DOHH2 (cell line): Measurements from ENCODE around the gene TAT.
"Not testable (repeated sequence)": the region's sequence is repeated elsewhere in the genome, so short reads cannot be mapped to it uniquely, and the experiment has no call there.

Experiments used
- H3F3A ChIP-seq: fragments of 200-600 bp; sonication (generic), shearing (Covaris generic); 2 replicates; pipeline ENCODE4 v1.6.0; 2016; ENCODE audit warnings: antibody characterized with exemption, mild to moderate bottlenecking; ENCODE audit not compliant: control insufficient read depth, insufficient read depth
- H3K27ac ChIP-seq: fragments of 200-600 bp; sonication (generic); 2 replicates; pipeline ENCODE4 v1.5.1; 2014; ENCODE audit warnings: low read depth, mild to moderate bottlenecking, low read length, moderate library complexity
- H3K27me3 ChIP-seq: fragments of 200-600 bp; sonication (generic); 2 replicates; pipeline ENCODE4 v1.6.1; 2014; ENCODE audit warnings: mild to moderate bottlenecking, low read length, mixed read lengths; ENCODE audit not compliant: control insufficient read depth
- H3K36me3 ChIP-seq: fragments of 200-600 bp; sonication (generic); 2 replicates; pipeline ENCODE4 v1.6.1; 2014; ENCODE audit warnings: mild to moderate bottlenecking, low read length, moderate library complexity, mixed read lengths; ENCODE audit not compliant: control insufficient read depth
- H3K4me1 ChIP-seq: fragments of 200-600 bp; sonication (generic); 2 replicates; pipeline ENCODE4 v1.6.1; 2014; ENCODE audit warnings: mild to moderate bottlenecking, low read length, mixed read lengths; ENCODE audit not compliant: control insufficient read depth
- H3K4me2 ChIP-seq: fragments of 200-600 bp; sonication (generic); 2 replicates; pipeline ENCODE4 v1.6.0; 2014; ENCODE audit warnings: mild to moderate bottlenecking, low read length, moderate library complexity
- H3K4me3 ChIP-seq: fragments of 200-600 bp; sonication (generic); 2 replicates; pipeline ENCODE4 v1.5.1; 2014; ENCODE audit warnings: mild to moderate bottlenecking, low read length, mixed read lengths
- H3K79me2 ChIP-seq: fragments of 200-600 bp; sonication (generic); 2 replicates; pipeline ENCODE4 v1.6.1; 2014; ENCODE audit warnings: mild to moderate bottlenecking, low read length, mixed read lengths; ENCODE audit not compliant: control insufficient read depth
- H3K9me2 ChIP-seq: fragments of 200-600 bp; sonication (generic); replicated peaks from 2 replicates; pipeline ENCODE4 v1.6.1; 2014; ENCODE audit warnings: mild to moderate bottlenecking, low read length, mixed read lengths; ENCODE audit not compliant: control insufficient read depth
- H3K9me3 ChIP-seq: fragments of 200-600 bp; sonication (generic); 2 replicates; pipeline ENCODE4 v1.6.1; 2014; ENCODE audit warnings: antibody characterized with exemption, low read length, mixed read lengths; ENCODE audit not compliant: control insufficient read depth, insufficient read depth
- H4K20me1 ChIP-seq: fragments of 200-600 bp; sonication (generic); 2 replicates; pipeline ENCODE4 v1.6.0; 2014; ENCODE audit warnings: low read depth, mild to moderate bottlenecking, antibody characterized with exemption, low read length, moderate library complexity; ENCODE audit not compliant: control insufficient read depth, insufficient read depth
- EZH2phosphoT487 ChIP-seq: fragments of 200-600 bp; sonication (generic); IDR thresholded peaks from 2 replicates; pipeline ENCODE4 v1.6.1; 2017; ENCODE audit warnings: borderline replicate concordance, mild to moderate bottlenecking, antibody characterized with exemption, low read length, moderate library complexity, mixed read lengths
- TF ChIP-seq, protein P1 (sequence below): fragments of 200-600 bp; sonication (generic); IDR thresholded peaks from one replicate; pipeline ENCODE4 v1.5.1; 2014; ENCODE audit warnings: antibody characterized with exemption, mild to moderate bottlenecking, low read depth, low read length; ENCODE audit not compliant: poor library complexity, severe bottlenecking

Gene TAT

DNA sequence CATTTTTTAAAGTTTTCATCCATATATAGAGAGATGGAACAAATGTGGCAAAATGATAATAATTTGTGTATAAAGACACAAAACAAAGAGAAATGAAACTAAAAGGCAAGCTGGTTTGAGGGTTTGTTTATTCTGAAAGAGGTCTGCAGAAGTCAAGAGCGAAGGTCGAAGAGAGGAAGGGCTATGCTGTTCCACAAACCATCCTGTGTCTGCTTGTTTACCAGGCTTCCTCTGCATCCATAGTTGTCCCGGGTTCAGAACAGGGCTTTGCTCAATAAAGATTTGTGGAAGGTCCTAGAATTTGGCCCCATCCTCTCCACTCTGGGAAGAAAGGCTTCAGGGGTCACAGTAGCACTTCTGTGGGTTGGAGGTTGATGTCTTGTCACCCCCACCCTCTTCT, 46.7 kb upstream of the TAT start:
- no peaks in the 10 kb centered on the region for H3K9me2 ChIP-seq
- no peak overlapping the region for H3K4me2 ChIP-seq
- H3K79me2 ChIP-seq: no peaks in the 10 kb centered on the region
- no peaks in the 10 kb centered on the region for H3F3A ChIP-seq
- H3K36me3 ChIP-seq: no peaks in the 10 kb centered on the region
- H3K27me3 ChIP-seq: peaks cover 29% of the 10 kb centered on the region
- H4K20me1 ChIP-seq: no peaks in the 10 kb centered on the region
- no peak overlapping the region for H3K4me3 ChIP-seq
- TF ChIP-seq, protein P1, sequence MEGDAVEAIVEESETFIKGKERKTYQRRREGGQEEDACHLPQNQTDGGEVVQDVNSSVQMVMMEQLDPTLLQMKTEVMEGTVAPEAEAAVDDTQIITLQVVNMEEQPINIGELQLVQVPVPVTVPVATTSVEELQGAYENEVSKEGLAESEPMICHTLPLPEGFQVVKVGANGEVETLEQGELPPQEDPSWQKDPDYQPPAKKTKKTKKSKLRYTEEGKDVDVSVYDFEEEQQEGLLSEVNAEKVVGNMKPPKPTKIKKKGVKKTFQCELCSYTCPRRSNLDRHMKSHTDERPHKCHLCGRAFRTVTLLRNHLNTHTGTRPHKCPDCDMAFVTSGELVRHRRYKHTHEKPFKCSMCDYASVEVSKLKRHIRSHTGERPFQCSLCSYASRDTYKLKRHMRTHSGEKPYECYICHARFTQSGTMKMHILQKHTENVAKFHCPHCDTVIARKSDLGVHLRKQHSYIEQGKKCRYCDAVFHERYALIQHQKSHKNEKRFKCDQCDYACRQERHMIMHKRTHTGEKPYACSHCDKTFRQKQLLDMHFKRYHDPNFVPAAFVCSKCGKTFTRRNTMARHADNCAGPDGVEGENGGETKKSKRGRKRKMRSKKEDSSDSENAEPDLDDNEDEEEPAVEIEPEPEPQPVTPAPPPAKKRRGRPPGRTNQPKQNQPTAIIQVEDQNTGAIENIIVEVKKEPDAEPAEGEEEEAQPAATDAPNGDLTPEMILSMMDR: no peak
- no peak for TF ChIP-seq EZH2phosphoT487
- H3K9me3 ChIP-seq: no peaks in the 10 kb centered on the region
- H3K4me1 ChIP-seq: 0 out of 2 replicates have a peak, but pooled peaks cover 3% of the 10 kb centered on the region
- no peak overlapping the region for H3K27ac ChIP-seq

GRCh38 chr16:71622088-71622487, 45.2 kb upstream of the TAT start:
- Histone ChIP-seq H3K9me2 (no peaks in the 10 kb centered on the region), H3K27ac (no peak overlapping the region), H3K27me3 (peaks cover 34% of the 10 kb centered on the region), H4K20me1 (no peaks in the 10 kb centered on the region), H3F3A (no peaks in the 10 kb centered on the region), H3K9me3 (no peaks in the 10 kb centered on the region), H3K4me1 (0 out of 2 replicates have a peak, but pooled peaks cover 3% of the 10 kb centered on the region), H3K36me3 (no peaks in the 10 kb centered on the region), H3K79me2 (no peaks in the 10 kb centered on the region), H3K4me2 (no peak overlapping the region), H3K4me3 (no peak overlapping the region)
- TF ChIP-seq, protein P1: no peak
- no peak for TF ChIP-seq EZH2phosphoT487

DNA sequence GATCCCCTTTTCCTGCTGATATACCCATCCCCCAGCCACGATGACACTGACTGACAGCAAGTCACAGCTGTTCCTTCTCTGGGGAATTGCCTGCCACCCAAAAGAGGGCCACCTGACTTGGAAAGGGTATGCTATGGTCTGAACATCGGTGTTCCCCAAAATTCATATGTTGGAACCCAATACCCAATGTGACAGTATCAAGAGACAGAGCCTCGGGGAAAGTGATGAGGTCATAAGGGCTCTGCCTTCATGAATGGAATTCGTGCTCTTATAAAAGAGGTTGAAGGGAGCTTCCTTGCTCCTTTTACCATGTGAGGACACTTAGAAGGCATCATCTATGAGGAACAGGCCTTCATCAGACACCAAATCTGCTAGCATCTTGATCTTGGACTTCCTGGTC, 41.5 kb upstream of the TAT start:
- Histone ChIP-seq H4K20me1 (no peaks in the 10 kb centered on the region), H3K4me2 (no peak overlapping the region), H3K4me1 (no peaks in the 10 kb centered on the region), H3K27ac (no peak overlapping the region), H3K9me2 (no peaks in the 10 kb centered on the region), H3K4me3 (no peak overlapping the region), H3K27me3 (peaks cover 16% of the 10 kb centered on the region; the same call in 1 of the 2 replicates), H3K36me3 (no peaks in the 10 kb centered on the region), H3K79me2 (no peaks in the 10 kb centered on the region), H3K9me3 (no peaks in the 10 kb centered on the region), H3F3A (no peaks in the 10 kb centered on the region)
- no peak for TF ChIP-seq EZH2phosphoT487
- TF ChIP-seq, protein P1: no peak

DNA sequence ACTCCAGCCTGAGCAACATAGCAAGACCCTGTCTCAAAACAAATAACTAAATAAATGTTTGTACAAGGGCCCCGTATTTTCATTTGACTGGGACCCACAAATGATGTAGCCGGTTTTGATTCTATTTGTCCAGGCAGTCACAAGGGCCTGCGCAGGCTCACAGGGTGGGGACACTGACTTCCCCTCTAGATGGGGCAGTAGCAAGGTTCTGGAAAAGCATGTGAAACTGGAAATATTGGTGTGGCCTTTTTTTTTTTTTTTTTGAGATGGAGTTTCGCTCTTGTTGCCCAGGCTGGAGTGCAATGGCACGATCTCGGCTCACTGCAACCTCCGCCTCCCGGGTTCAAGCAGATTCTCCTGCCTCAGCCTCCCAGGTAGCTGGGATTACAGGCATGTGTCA, 38.1 kb upstream of the TAT start:
- H4K20me1 ChIP-seq, H3K4me1 ChIP-seq, H3K4me2 ChIP-seq, H3K36me3 ChIP-seq, H3K9me2 ChIP-seq, H3K27ac ChIP-seq, H3K9me3 ChIP-seq, H3K79me2 ChIP-seq, H3F3A ChIP-seq, H3K4me3 ChIP-seq: not testable (repeated sequence)
- H3K27me3 ChIP-seq: peaks cover 16% of the 10 kb centered on the region
